HG03066 (cell line): Measurements from ENCODE around the gene ATXN2L.
"Not testable (repeated sequence)": the region's sequence is repeated elsewhere in the genome, so short reads cannot be mapped to it uniquely, and the experiment has no call there.

Experiments
- ATAC-seq: cut with Tn5 transposase; IDR thresholded peaks from one replicate; pipeline ENCODE4 v1.9.1; 2021; ENCODE audit warnings: low read depth; ENCODE audit not compliant: unreplicated experiment

Gene ATXN2L

GRCh38 chr16:28822520-28823290 is at the start of gene ATXN2L:
ATXN2L (plus strand) TSS chr16:28822999; CDS start chr16:28823260, 261 bp downstream.
- peak; percentile 49 for ATAC-seq

- not testable (repeated sequence) for ATAC-seq
Measured at GRCh38 chr16:28781697-28782096, 41.1 kb upstream of the ATXN2L start.

- not testable (repeated sequence) for ATAC-seq
Measured at GRCh38 chr16:28782357-28782756, 40.4 kb upstream of the ATXN2L start.

- not testable (repeated sequence) for ATAC-seq
Measured at GRCh38 chr16:28802235-28803019, 20.4 kb upstream of the ATXN2L start.

GRCh38 chr16:28807445-28808120 is 15.2 kb upstream of the ATXN2L start:
- ATAC-seq: not testable (repeated sequence)

GRCh38 chr16:28820016-28820415 is 2.8 kb upstream of the ATXN2L start:
- ATAC-seq: no peak

GRCh38 chr16:28820546-28820945 is 2.3 kb upstream of the ATXN2L start:
- ATAC-seq: not testable (repeated sequence)

GRCh38 chr16:28821874-28822519 is 802 bp upstream of the ATXN2L start:
- ATAC-seq: no peak

- ATAC-seq: no peak
Measured at GRCh38 chr16:28823291-28823872, 583 bp downstream of the ATXN2L start.

GRCh38 chr16:28823873-28824716 is 1.3 kb downstream of the ATXN2L start:
- peak; percentile 57 for ATAC-seq

- no peak for ATAC-seq
Measured at GRCh38 chr16:28824717-28824973, 1.8 kb downstream of the ATXN2L start.

GRCh38 chr16:28826141-28826540 is 3.3 kb downstream of the ATXN2L start:
- ATAC-seq: no peak

- no peak for ATAC-seq
Measured at GRCh38 chr16:28829747-28830146, 6.9 kb downstream of the ATXN2L start.

GRCh38 chr16:28830531-28830930 is 7.7 kb downstream of the ATXN2L start:
- ATAC-seq: no peak

- ATAC-seq: no peak
Measured at GRCh38 chr16:28834349-28834748, 11.6 kb downstream of the ATXN2L start.

- ATAC-seq: no peak
Measured at GRCh38 chr16:28834873-28835863, 12.4 kb downstream of the ATXN2L start.

GRCh38 chr16:28835864-28836760 is 13.3 kb downstream of the ATXN2L start:
- no peak for ATAC-seq

- no peak for ATAC-seq
Measured at GRCh38 chr16:28836761-28837064, 13.9 kb downstream of the ATXN2L start.
